Measurements from ENCODE around the gene VWA1. TPM values are rescaled to one million over a fixed set of nuclear protein-coding genes. Genes with fewer than 3 reads are reported as not detected.

VWA1 gene, protein sequence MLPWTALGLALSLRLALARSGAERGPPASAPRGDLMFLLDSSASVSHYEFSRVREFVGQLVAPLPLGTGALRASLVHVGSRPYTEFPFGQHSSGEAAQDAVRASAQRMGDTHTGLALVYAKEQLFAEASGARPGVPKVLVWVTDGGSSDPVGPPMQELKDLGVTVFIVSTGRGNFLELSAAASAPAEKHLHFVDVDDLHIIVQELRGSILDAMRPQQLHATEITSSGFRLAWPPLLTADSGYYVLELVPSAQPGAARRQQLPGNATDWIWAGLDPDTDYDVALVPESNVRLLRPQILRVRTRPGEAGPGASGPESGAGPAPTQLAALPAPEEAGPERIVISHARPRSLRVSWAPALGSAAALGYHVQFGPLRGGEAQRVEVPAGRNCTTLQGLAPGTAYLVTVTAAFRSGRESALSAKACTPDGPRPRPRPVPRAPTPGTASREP
- 20.6 TPM for polyA plus RNA-seq (2013, experiment 1 of 2)
- 16.6 TPM for polyA plus RNA-seq (2013, experiment 2 of 2)

DNA sequence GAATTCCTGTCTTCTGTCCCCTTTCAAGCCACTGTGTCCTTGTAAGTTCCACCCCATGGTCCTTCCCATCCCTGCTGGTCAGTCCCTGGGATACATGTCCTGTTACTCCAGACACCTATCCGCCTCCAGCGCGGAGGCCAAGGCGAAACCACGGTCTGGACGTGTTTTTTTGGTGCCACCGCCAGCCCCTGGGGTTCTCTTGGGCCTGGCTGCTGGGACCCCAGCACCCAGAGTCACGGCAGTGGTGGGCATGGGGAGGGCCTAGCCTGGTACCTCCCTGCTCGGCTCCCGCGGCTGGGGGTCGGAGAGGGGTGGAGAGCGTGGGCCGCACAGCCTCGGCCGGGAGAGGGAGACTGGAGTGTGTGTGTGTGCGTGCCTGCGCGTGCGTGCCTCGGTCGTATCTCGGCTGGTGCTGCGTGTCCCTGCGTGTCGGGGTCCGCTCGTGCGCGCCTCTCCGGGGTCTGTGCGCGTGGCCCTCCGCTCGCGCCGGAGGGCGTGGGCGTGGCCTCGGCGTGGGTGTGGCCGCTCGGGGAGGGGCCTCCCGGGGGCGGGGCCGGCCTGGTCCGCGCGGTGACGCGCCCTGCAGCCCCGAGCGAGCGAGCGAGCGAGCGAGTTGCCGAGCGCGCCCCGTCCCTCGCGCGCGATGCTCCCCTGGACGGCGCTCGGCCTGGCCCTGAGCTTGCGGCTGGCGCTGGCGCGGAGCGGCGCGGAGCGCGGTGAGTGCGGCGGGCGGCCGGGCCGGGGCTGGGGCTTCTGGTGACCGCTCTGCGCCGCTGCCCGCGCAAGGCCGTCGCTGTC lies at the start of gene VWA1:
TSS of gene VWA1 (plus strand) at position 585 of the 798 bp plus-strand sequence. CDS start at position 644, 59 bp downstream.
- WGBS, 2 experiments (ENCODE audit: insufficient coverage in 2 of 2): 8 to 15% methylated on average over 31 to 83 of the region's 89 CpGs
- H3K36me3 ChIP-seq (ENCODE audit: control insufficient read depth, insufficient read depth, low read length): peaks cover 3% of the 10 kb centered on the region
- H3K27ac ChIP-seq (ENCODE audit: low read depth, low read length, severe bottlenecking): peak within 1 kb of the TSS; percentile 93
- H3K9me3 ChIP-seq (ENCODE audit: control insufficient read depth, low read length): no peaks in the 10 kb centered on the region
- H3K4me3 ChIP-seq (ENCODE audit: extremely low read depth, insufficient read depth, low read length, poor library complexity, severe bottlenecking): peak within 1 kb of the TSS; percentile 55
- H3K4me1 ChIP-seq (ENCODE audit: control insufficient read depth, insufficient read depth, low read length, poor library complexity, severe bottlenecking): peaks cover 71% of the 10 kb centered on the region

GRCh38 chr1:1385931-1386330 lies 49.6 kb upstream of the VWA1 start:
- Histone ChIP-seq H3K4me3 (ENCODE audit: extremely low read depth, insufficient read depth, low read length, poor library complexity, severe bottlenecking) (no peak overlapping the region), H3K27ac (ENCODE audit: low read depth, low read length, severe bottlenecking) (no peak overlapping the region), H3K4me1 (ENCODE audit: control insufficient read depth, insufficient read depth, low read length, poor library complexity, severe bottlenecking) (no peaks in the 10 kb centered on the region), H3K9me3 (ENCODE audit: control insufficient read depth, low read length) (no peaks in the 10 kb centered on the region), H3K36me3 (ENCODE audit: control insufficient read depth, insufficient read depth, low read length) (peaks cover 73% of the 10 kb centered on the region)
- WGBS, 2 experiments (ENCODE audit: insufficient coverage in 2 of 2): 95 to 98% methylated on average over 6 to 8 of the region's 8 CpGs

- Histone ChIP-seq H3K27ac (ENCODE audit: low read depth, low read length, severe bottlenecking) (no peak overlapping the region), H3K9me3 (ENCODE audit: control insufficient read depth, low read length) (no peaks in the 10 kb centered on the region), H3K4me1 (ENCODE audit: control insufficient read depth, insufficient read depth, low read length, poor library complexity, severe bottlenecking) (no peaks in the 10 kb centered on the region), H3K36me3 (ENCODE audit: control insufficient read depth, insufficient read depth, low read length) (peaks cover 80% of the 10 kb centered on the region), H3K4me3 (ENCODE audit: extremely low read depth, insufficient read depth, low read length, poor library complexity, severe bottlenecking) (no peak overlapping the region)
- 96% methylated on average over 39 to 48 of the region's 50 CpGs for WGBS, 2 experiments (ENCODE audit: insufficient coverage in 2 of 2)
Measured at GRCh38 chr1:1387098-1388077, 48.1 kb upstream of the VWA1 start.

DNA sequence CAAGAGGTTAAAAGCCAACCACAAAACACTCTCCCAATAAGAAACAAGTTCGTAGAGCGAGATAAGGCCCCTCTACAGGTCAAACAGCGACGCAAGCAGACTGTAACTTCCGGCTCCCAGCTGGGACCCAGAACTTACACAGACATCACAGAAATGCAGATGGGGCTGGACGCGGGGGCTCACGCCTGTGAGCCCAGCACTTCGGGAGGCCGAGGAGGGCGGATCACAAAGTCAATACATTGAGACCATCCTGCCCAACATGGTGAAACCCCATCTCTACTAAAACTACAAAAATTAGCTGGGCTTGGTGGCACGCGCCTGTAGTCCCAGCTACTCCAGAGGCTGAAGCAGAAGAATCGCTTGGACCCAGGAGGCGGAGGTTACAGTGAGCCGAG lies 47.4 kb upstream of the VWA1 start:
- H3K4me1 ChIP-seq (ENCODE audit: control insufficient read depth, insufficient read depth, low read length, poor library complexity, severe bottlenecking): no peaks in the 10 kb centered on the region
- no peaks in the 10 kb centered on the region for H3K9me3 ChIP-seq (ENCODE audit: control insufficient read depth, low read length)
- no peak overlapping the region for H3K27ac ChIP-seq (ENCODE audit: low read depth, low read length, severe bottlenecking)
- 94 to 98% methylated on average over 10 to 13 of the region's 16 CpGs for WGBS, 2 experiments (ENCODE audit: insufficient coverage in 2 of 2)
- H3K4me3 ChIP-seq (ENCODE audit: extremely low read depth, insufficient read depth, low read length, poor library complexity, severe bottlenecking): no peak overlapping the region
- peaks cover 87% of the 10 kb centered on the region for H3K36me3 ChIP-seq (ENCODE audit: control insufficient read depth, insufficient read depth, low read length)

DNA sequence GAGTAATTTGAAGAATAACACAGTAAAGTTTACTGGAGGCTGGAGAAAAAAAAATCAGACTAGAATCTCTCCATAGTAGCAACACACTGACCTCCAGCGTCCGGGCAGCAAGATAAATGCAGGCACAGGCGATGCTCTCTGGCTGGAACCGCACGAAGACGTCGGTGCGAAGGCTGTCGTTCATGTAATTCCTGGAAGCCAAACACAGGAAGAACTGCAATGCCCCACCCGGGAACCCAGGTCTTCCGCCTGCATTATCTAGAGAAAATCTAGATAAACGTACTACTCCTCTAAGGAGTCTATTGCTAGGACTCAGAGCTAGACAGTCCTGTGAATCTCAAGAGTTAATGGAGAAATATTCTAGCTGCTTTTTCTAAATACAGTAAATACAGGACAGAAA lies 44.8 kb upstream of the VWA1 start:
- Histone ChIP-seq H3K27ac (ENCODE audit: low read depth, low read length, severe bottlenecking) (no peak overlapping the region), H3K4me1 (ENCODE audit: control insufficient read depth, insufficient read depth, low read length, poor library complexity, severe bottlenecking) (no peaks in the 10 kb centered on the region), H3K4me3 (ENCODE audit: extremely low read depth, insufficient read depth, low read length, poor library complexity, severe bottlenecking) (no peak overlapping the region), H3K36me3 (ENCODE audit: control insufficient read depth, insufficient read depth, low read length) (peaks cover 100% of the 10 kb centered on the region), H3K9me3 (ENCODE audit: control insufficient read depth, low read length) (no peaks in the 10 kb centered on the region)
- WGBS, 2 experiments (ENCODE audit: insufficient coverage in 2 of 2): 92 to 98% methylated on average over 11 to 12 of the region's 12 CpGs

GRCh38 chr1:1391225-1391624 lies 44.3 kb upstream of the VWA1 start:
- Histone ChIP-seq H3K4me3 (ENCODE audit: extremely low read depth, insufficient read depth, low read length, poor library complexity, severe bottlenecking) (no peak overlapping the region), H3K4me1 (ENCODE audit: control insufficient read depth, insufficient read depth, low read length, poor library complexity, severe bottlenecking) (no peaks in the 10 kb centered on the region), H3K27ac (ENCODE audit: low read depth, low read length, severe bottlenecking) (no peak overlapping the region), H3K36me3 (ENCODE audit: control insufficient read depth, insufficient read depth, low read length) (peaks cover 100% of the 10 kb centered on the region), H3K9me3 (ENCODE audit: control insufficient read depth, low read length) (no peaks in the 10 kb centered on the region)
- 97 to 100% methylated on average over 9 to 12 of the region's 12 CpGs for WGBS, 2 experiments (ENCODE audit: insufficient coverage in 2 of 2)

- H3K36me3 ChIP-seq (ENCODE audit: control insufficient read depth, insufficient read depth, low read length): peaks cover 94% of the 10 kb centered on the region
Measured at GRCh38 chr1:1393014-1393413, 42.5 kb upstream of the VWA1 start.

GRCh38 chr1:1393428-1393827 lies 42.1 kb upstream of the VWA1 start:
- peaks cover 94% of the 10 kb centered on the region for H3K36me3 ChIP-seq (ENCODE audit: control insufficient read depth, insufficient read depth, low read length)
- no peak overlapping the region for H3K27ac ChIP-seq (ENCODE audit: low read depth, low read length, severe bottlenecking)
- WGBS, 2 experiments (ENCODE audit: insufficient coverage in 2 of 2): 97 to 98% methylated on average over 11 of the region's 11 CpGs

More at GRCh38 chr1:1393014-1393413, 42.5 kb upstream of the VWA1 start:
- H3K4me3 ChIP-seq (ENCODE audit: extremely low read depth, insufficient read depth, low read length, poor library complexity, severe bottlenecking): no peak overlapping the region
- H3K27ac ChIP-seq (ENCODE audit: low read depth, low read length, severe bottlenecking): no peak overlapping the region
- H3K9me3 ChIP-seq (ENCODE audit: control insufficient read depth, low read length): no peaks in the 10 kb centered on the region
- 96 to 100% methylated on average over 2 to 4 of the region's 4 CpGs for WGBS, 2 experiments (ENCODE audit: insufficient coverage in 2 of 2)
- peaks cover 8% of the 10 kb centered on the region for H3K4me1 ChIP-seq (ENCODE audit: control insufficient read depth, insufficient read depth, low read length, poor library complexity, severe bottlenecking)

DNA sequence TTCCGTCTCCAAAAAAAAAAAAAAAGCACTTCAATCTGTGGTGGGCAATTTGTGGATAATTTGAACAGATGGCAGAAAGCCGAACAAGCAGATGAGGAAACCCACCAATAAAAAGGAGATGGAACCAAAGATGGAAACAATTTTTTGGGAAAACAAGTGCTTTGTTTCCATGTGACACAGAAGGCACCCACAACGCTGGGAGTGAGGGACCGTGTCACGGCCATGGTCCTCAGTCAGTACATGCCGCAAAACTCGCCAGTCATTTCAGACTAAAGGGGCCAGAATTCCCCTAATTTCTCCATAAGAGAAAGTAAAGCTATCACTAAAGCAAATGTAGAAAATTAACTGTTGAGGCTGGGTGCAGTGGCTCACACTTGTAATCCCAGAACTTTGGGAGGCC lies 41.4 kb upstream of the VWA1 start:
- peaks cover 88% of the 10 kb centered on the region for H3K36me3 ChIP-seq (ENCODE audit: control insufficient read depth, insufficient read depth, low read length)
- H3K9me3 ChIP-seq (ENCODE audit: control insufficient read depth, low read length): no peaks in the 10 kb centered on the region
- WGBS, 2 experiments (ENCODE audit: insufficient coverage in 2 of 2): 98 to 99% methylated on average over 4 to 5 of the region's 7 CpGs

More at GRCh38 chr1:1393428-1393827, 42.1 kb upstream of the VWA1 start:
- H3K4me1 ChIP-seq (ENCODE audit: control insufficient read depth, insufficient read depth, low read length, poor library complexity, severe bottlenecking): peaks cover 8% of the 10 kb centered on the region
- H3K9me3 ChIP-seq (ENCODE audit: control insufficient read depth, low read length): no peaks in the 10 kb centered on the region
- H3K4me3 ChIP-seq (ENCODE audit: extremely low read depth, insufficient read depth, low read length, poor library complexity, severe bottlenecking): no peak overlapping the region

GRCh38 chr1:1395166-1395565 lies 40.3 kb upstream of the VWA1 start:
- Histone ChIP-seq H3K4me1 (ENCODE audit: control insufficient read depth, insufficient read depth, low read length, poor library complexity, severe bottlenecking) (peaks cover 10% of the 10 kb centered on the region), H3K36me3 (ENCODE audit: control insufficient read depth, insufficient read depth, low read length) (peaks cover 77% of the 10 kb centered on the region), H3K9me3 (ENCODE audit: control insufficient read depth, low read length) (no peaks in the 10 kb centered on the region), H3K27ac (ENCODE audit: low read depth, low read length, severe bottlenecking) (no peak overlapping the region), H3K4me3 (ENCODE audit: extremely low read depth, insufficient read depth, low read length, poor library complexity, severe bottlenecking) (no peak overlapping the region)
- 99 to 100% methylated on average over 8 of the region's 11 CpGs for WGBS, 2 experiments (ENCODE audit: insufficient coverage in 2 of 2)

More for the DNA sequence above, 41.4 kb upstream of the VWA1 start:
- H3K4me1 ChIP-seq (ENCODE audit: control insufficient read depth, insufficient read depth, low read length, poor library complexity, severe bottlenecking): peaks cover 8% of the 10 kb centered on the region
- H3K4me3 ChIP-seq (ENCODE audit: extremely low read depth, insufficient read depth, low read length, poor library complexity, severe bottlenecking): no peak overlapping the region
- no peak overlapping the region for H3K27ac ChIP-seq (ENCODE audit: low read depth, low read length, severe bottlenecking)

Measured in mesodermal cell (in vitro differentiated cells).